ENCODE measurements around the gene PLCB1.

PLCB1 gene

GRCh38 chr20:8394308-8394945 is 262.4 kb downstream of the PLCB1 start:
- TF ChIP-seq, protein P1, sequence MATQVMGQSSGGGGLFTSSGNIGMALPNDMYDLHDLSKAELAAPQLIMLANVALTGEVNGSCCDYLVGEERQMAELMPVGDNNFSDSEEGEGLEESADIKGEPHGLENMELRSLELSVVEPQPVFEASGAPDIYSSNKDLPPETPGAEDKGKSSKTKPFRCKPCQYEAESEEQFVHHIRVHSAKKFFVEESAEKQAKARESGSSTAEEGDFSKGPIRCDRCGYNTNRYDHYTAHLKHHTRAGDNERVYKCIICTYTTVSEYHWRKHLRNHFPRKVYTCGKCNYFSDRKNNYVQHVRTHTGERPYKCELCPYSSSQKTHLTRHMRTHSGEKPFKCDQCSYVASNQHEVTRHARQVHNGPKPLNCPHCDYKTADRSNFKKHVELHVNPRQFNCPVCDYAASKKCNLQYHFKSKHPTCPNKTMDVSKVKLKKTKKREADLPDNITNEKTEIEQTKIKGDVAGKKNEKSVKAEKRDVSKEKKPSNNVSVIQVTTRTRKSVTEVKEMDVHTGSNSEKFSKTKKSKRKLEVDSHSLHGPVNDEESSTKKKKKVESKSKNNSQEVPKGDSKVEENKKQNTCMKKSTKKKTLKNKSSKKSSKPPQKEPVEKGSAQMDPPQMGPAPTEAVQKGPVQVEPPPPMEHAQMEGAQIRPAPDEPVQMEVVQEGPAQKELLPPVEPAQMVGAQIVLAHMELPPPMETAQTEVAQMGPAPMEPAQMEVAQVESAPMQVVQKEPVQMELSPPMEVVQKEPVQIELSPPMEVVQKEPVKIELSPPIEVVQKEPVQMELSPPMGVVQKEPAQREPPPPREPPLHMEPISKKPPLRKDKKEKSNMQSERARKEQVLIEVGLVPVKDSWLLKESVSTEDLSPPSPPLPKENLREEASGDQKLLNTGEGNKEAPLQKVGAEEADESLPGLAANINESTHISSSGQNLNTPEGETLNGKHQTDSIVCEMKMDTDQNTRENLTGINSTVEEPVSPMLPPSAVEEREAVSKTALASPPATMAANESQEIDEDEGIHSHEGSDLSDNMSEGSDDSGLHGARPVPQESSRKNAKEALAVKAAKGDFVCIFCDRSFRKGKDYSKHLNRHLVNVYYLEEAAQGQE (IDR thresholded peaks at IDR 0.05; ENCODE audit: insufficient read depth in 1 of 2, low read depth in 2 of 2, low read length in 2 of 2) = no peak
- no peak for TF ChIP-seq TAF1 (IDR thresholded peaks at IDR 0.05; ENCODE audit: borderline replicate concordance, insufficient read depth, low read length)
- no peak for TF ChIP-seq POLR2AphosphoS5 (IDR thresholded peaks at IDR 0.05; ENCODE audit: low read depth, low read length)
- TF ChIP-seq SIN3A (IDR thresholded peaks at IDR 0.05; ENCODE audit: borderline replicate concordance, insufficient read depth, low read length) = no peak
- no peak for TF ChIP-seq FOXP2 (optimal IDR thresholded peaks at IDR 0.05; ENCODE audit: borderline replicate concordance, extremely low read depth, extremely low read length, insufficient read depth)

DNA sequence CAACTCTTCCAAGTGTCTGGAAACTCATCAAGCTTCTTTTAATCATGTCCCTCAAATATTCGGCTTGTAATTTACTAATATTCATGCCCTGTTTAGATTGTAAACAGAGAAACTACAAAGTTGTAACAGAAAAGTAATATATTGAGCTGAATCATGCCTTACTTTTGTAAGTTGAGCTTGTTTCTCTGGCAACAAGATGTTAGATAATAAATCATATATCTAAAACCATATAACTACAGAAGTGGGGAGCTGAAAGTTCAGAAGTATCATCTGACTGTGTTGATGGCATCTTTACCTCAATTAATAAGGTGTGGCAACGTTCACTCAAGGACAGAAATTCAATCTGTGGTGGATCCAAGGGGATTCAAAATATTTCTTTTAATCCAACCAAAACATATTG is 263.9 kb downstream of the PLCB1 start:
- TF ChIP-seq TAF1 (IDR thresholded peaks at IDR 0.05; ENCODE audit: borderline replicate concordance, insufficient read depth, low read length) = no peak
- TF ChIP-seq POLR2AphosphoS5 (IDR thresholded peaks at IDR 0.05; ENCODE audit: low read depth, low read length) = no peak
- no peak for TF ChIP-seq SIN3A (IDR thresholded peaks at IDR 0.05; ENCODE audit: borderline replicate concordance, insufficient read depth, low read length)
- TF ChIP-seq, protein P1 (IDR thresholded peaks at IDR 0.05; ENCODE audit: insufficient read depth in 1 of 2, low read depth in 2 of 2, low read length in 2 of 2) = no peak
- no peak for TF ChIP-seq FOXP2 (optimal IDR thresholded peaks at IDR 0.05; ENCODE audit: borderline replicate concordance, extremely low read depth, extremely low read length, insufficient read depth)

DNA sequence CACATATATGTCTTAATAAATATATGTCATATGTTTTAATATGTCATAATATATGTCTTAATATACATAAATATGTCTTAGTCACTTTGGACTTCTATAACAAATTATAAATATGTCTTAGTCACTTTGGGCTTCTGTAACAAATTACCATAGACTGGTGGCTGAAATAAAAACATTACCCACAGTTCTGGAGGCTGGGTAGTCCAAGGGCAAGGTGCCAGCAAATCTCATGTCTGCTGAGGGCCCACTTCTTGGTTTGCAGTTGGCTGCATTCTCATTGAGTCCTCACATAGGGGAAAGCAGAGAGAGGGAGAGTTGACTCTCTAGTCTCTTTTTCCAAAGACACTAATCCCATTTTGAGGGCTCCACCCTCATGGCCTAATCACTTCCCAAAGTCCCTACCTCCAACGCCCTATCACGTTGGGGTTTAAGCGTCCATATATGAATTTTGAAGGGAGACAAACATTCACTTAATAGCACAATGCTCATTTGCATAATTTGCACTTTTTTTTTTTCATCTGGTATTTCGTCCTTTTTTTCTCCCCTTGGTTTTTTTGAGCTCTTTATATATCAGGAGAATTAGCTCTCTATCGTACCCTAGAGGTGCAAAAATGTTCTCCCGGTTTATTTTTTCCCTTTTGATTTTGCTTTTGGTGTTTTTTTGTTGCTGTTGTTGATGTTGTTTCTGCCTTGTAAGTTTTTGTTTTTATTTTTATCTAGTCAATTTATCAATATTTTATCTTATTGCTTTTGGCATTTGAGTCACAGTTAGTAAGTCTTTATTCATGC is 266.4 kb downstream of the PLCB1 start:
- TF ChIP-seq SIN3A (IDR thresholded peaks at IDR 0.05; ENCODE audit: borderline replicate concordance, insufficient read depth, low read length) (no peak), POLR2AphosphoS5 (IDR thresholded peaks at IDR 0.05; ENCODE audit: low read depth, low read length) (no peak), TAF1 (IDR thresholded peaks at IDR 0.05; ENCODE audit: borderline replicate concordance, insufficient read depth, low read length) (no peak), FOXP2 (optimal IDR thresholded peaks at IDR 0.05; ENCODE audit: borderline replicate concordance, extremely low read depth, extremely low read length, insufficient read depth) (no peak)
- TF ChIP-seq, protein P1 (IDR thresholded peaks at IDR 0.05; ENCODE audit: insufficient read depth in 1 of 2, low read depth in 2 of 2, low read length in 2 of 2) = no peak

DNA sequence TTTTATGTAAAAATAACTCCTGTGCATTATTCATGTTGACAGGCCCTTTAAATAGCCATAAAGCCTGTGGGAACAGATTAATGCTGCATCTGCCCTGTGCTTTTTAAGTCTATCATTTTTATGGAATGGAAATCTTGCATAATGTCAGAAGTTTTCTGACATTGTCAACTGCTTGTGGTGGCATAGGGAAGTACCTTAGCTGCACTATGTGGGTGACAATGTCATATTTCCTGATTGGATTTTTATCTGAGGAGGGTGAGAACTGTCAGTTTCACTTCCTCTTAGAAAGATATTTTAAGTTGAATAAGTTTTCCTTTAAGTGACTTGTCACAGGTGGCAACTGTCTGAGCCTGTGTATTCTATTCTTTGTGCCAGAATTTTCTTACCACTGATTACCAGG is 267.9 kb downstream of the PLCB1 start:
- TF ChIP-seq TAF1 (IDR thresholded peaks at IDR 0.05; ENCODE audit: borderline replicate concordance, insufficient read depth, low read length) (no peak), SIN3A (IDR thresholded peaks at IDR 0.05; ENCODE audit: borderline replicate concordance, insufficient read depth, low read length) (no peak), POLR2AphosphoS5 (IDR thresholded peaks at IDR 0.05; ENCODE audit: low read depth, low read length) (no peak), FOXP2 (optimal IDR thresholded peaks at IDR 0.05; ENCODE audit: borderline replicate concordance, extremely low read depth, extremely low read length, insufficient read depth) (no peak)
- TF ChIP-seq, protein P1 (IDR thresholded peaks at IDR 0.05; ENCODE audit: insufficient read depth in 1 of 2, low read depth in 2 of 2, low read length in 2 of 2) = no peak
